22Rv1 (cell line): ENCODE results near the gene HERC3.

ENCODE experiments used
- ZFX ChIP-seq: fragments of 450-650 bp; IDR thresholded peaks from 2 replicates; pipeline ENCODE4 v1.6.1; 2017; ENCODE audit warnings: antibody characterized with exemption, borderline replicate concordance
- TF ChIP-seq, protein P1 (sequence below): fragments of 450-650 bp; IDR thresholded peaks from 2 replicates; pipeline ENCODE4 v1.5.1; 2017; ENCODE audit warnings: mild to moderate bottlenecking

DNA sequence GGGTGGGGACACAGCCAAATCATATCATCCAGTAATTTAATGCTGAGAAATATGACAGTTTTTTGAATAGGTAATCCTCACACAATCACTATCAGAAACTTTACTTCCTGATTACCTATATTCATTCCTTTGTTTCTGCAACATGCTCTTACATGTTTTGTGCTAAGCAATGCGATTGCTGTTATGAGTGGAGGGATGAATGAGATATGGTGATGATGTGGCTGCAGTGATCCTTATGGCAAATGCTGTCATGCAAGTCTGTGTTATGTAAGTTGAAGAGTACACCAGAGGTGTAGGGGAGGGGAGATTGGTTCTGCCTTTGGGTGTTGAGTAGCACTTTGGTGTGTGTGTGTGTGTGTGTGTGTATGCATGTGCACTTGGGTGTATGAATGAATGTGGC is 14.6 kb downstream of the HERC3 start:
- TF ChIP-seq, protein P1, sequence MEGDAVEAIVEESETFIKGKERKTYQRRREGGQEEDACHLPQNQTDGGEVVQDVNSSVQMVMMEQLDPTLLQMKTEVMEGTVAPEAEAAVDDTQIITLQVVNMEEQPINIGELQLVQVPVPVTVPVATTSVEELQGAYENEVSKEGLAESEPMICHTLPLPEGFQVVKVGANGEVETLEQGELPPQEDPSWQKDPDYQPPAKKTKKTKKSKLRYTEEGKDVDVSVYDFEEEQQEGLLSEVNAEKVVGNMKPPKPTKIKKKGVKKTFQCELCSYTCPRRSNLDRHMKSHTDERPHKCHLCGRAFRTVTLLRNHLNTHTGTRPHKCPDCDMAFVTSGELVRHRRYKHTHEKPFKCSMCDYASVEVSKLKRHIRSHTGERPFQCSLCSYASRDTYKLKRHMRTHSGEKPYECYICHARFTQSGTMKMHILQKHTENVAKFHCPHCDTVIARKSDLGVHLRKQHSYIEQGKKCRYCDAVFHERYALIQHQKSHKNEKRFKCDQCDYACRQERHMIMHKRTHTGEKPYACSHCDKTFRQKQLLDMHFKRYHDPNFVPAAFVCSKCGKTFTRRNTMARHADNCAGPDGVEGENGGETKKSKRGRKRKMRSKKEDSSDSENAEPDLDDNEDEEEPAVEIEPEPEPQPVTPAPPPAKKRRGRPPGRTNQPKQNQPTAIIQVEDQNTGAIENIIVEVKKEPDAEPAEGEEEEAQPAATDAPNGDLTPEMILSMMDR = no peak
- TF ChIP-seq ZFX = no peak
